Mesothelial cell of epicardium (in vitro differentiated cells): ENCODE results near the gene TMEM82. TPM values are rescaled to one million over a fixed set of nuclear protein-coding genes. Genes with fewer than 3 reads are reported as not detected.

Source experiments
- DNase-seq, 2 experiments: peaks; one replicate each; pipeline ENCODE4 v3.0.0; 2021; ENCODE audit warnings: low spot score in 2 of 2; ENCODE audit not compliant: unreplicated experiment in 2 of 2
- H3K27ac Mint-ChIP-seq: 2 replicates; pipeline ENCODE4 v1.8.0; 2021; ENCODE audit warnings: mixed read lengths
- H3K27me3 Mint-ChIP-seq: 2 replicates; pipeline ENCODE4 v1.8.0; 2021; ENCODE audit warnings: low read depth, mixed read lengths
- H3K36me3 Mint-ChIP-seq: 2 replicates; pipeline ENCODE4 v1.8.0; 2021; ENCODE audit warnings: mixed read lengths
- H3K4me1 Mint-ChIP-seq: 2 replicates; pipeline ENCODE4 v1.8.0; 2021; ENCODE audit warnings: mixed read lengths
- H3K4me3 Mint-ChIP-seq: 2 replicates; pipeline ENCODE4 v1.8.0; 2021; ENCODE audit warnings: mild to moderate bottlenecking, moderate library complexity, mixed read lengths
- H3K9me3 Mint-ChIP-seq: 2 replicates; pipeline ENCODE4 v1.8.0; 2021; ENCODE audit warnings: mixed read lengths
- CTCF ChIP-seq: fragments of 200-600 bp; sonication (generic); IDR thresholded peaks from one replicate; pipeline ENCODE4 v1.5.0; 2021; ENCODE audit warnings: antibody characterized with exemption; ENCODE audit not compliant: unreplicated experiment
- total RNA-seq: library from RNA; stranded (reverse); gene quantifications from 3 replicates; pipeline ENCODE4 v1.2.1, GENCODE V29; 2021

Gene TMEM82
- total RNA-seq, 1 donor from 2014 or later, result not detected

GRCh38 chr1:15737324-15738319 lies 4.7 kb upstream of the TMEM82 start:
- Mint-ChIP-seq H3K27ac (peak overlapping the region; percentile 25), H3K27me3 (no peaks in the 10 kb centered on the region), H3K4me3 (no peak overlapping the region), H3K36me3 (no peaks in the 10 kb centered on the region), H3K4me1 (peaks cover 5% of the 10 kb centered on the region), H3K9me3 (no peaks in the 10 kb centered on the region)
- no peak for DNase-seq
- TF ChIP-seq CTCF, result no peak

GRCh38 chr1:15738416-15739113 lies 3.7 kb upstream of the TMEM82 start:
- Mint-ChIP-seq H3K4me1 (peaks cover 5% of the 10 kb centered on the region), H3K27me3 (no peaks in the 10 kb centered on the region), H3K36me3 (no peaks in the 10 kb centered on the region), H3K4me3 (no peak overlapping the region), H3K27ac (no peak overlapping the region), H3K9me3 (no peaks in the 10 kb centered on the region)
- TF ChIP-seq CTCF, result no peak
- DNase-seq, result no peak

GRCh38 chr1:15739259-15739658 lies 3.0 kb upstream of the TMEM82 start:
- no peaks in the 10 kb centered on the region for H3K36me3 Mint-ChIP-seq
- DNase-seq, result no peak
- peaks cover 5% of the 10 kb centered on the region for H3K4me1 Mint-ChIP-seq
- TF ChIP-seq CTCF, result no peak
- H3K27me3 Mint-ChIP-seq, result no peaks in the 10 kb centered on the region
- no peak overlapping the region for H3K27ac Mint-ChIP-seq
- no peaks in the 10 kb centered on the region for H3K9me3 Mint-ChIP-seq
- no peak overlapping the region for H3K4me3 Mint-ChIP-seq

GRCh38 chr1:15739745-15740144 lies 2.6 kb upstream of the TMEM82 start:
- no peak for DNase-seq

More at GRCh38 chr1:15739745-15740144, 2.6 kb upstream of the TMEM82 start:
- H3K27me3 Mint-ChIP-seq, result no peaks in the 10 kb centered on the region
- peaks cover 5% of the 10 kb centered on the region for H3K4me1 Mint-ChIP-seq
- H3K27ac Mint-ChIP-seq, result no peak overlapping the region
- TF ChIP-seq CTCF, result no peak
- H3K36me3 Mint-ChIP-seq, result no peaks in the 10 kb centered on the region
- no peak overlapping the region for H3K4me3 Mint-ChIP-seq
- H3K9me3 Mint-ChIP-seq, result no peaks in the 10 kb centered on the region
